GM12878 (cell line): ENCODE data around the gene CDPF1. TPM values are rescaled to one million over a fixed set of nuclear protein-coding genes. Genes with fewer than 3 reads are reported as not detected.

ENCODE experiments used
- BMI1 ChIP-seq: fragments of 450-650 bp; IDR thresholded peaks from 2 replicates; pipeline ENCODE4 v1.6.1; 2016; ENCODE audit warnings: mild to moderate bottlenecking, moderate library complexity, borderline replicate concordance
- E2F8 ChIP-seq: fragments of 450-650 bp; IDR thresholded peaks from 2 replicates; pipeline ENCODE4 v1.6.1; 2018; ENCODE audit warnings: mild to moderate bottlenecking, low read depth, moderate library complexity; ENCODE audit not compliant: partially characterized antibody
- E4F1 ChIP-seq: fragments of 450-650 bp; IDR thresholded peaks from 2 replicates; pipeline ENCODE4 v1.6.1; 2018; ENCODE audit warnings: borderline replicate concordance, mild to moderate bottlenecking; ENCODE audit not compliant: partially characterized antibody
- IRF5 ChIP-seq: fragments of 450-650 bp; IDR thresholded peaks from 2 replicates; pipeline ENCODE4 v1.6.1; 2017; ENCODE audit warnings: borderline replicate concordance
- MEF2B ChIP-seq: fragments of 450-650 bp; IDR thresholded peaks from 2 replicates; pipeline ENCODE4 v1.6.1; 2018; ENCODE audit warnings: mild to moderate bottlenecking, moderate library complexity; ENCODE audit not compliant: partially characterized antibody, poor library complexity, severe bottlenecking
- NFIC ChIP-seq: IDR thresholded peaks from 2 replicates; pipeline ENCODE4 v1.6.1; 2012; ENCODE audit warnings: low read depth, mild to moderate bottlenecking, inconsistent platforms, low read length, moderate library complexity
- PAX5 ChIP-seq: IDR thresholded peaks from 2 replicates; pipeline ENCODE4 v1.6.1; 2011; ENCODE audit warnings: low read depth, low read length, borderline replicate concordance
- RUNX3 ChIP-seq: IDR thresholded peaks from 2 replicates; pipeline ENCODE4 v1.6.1; 2012; ENCODE audit warnings: low read length, inconsistent platforms
- SMAD1 ChIP-seq: fragments of 450-650 bp; IDR thresholded peaks from 2 replicates; pipeline ENCODE4 v1.6.1; 2018; ENCODE audit warnings: mild to moderate bottlenecking, low read depth; ENCODE audit not compliant: partially characterized antibody
- SMC3 ChIP-seq: IDR thresholded peaks from 2 replicates; pipeline ENCODE4 v1.6.1; 2011; ENCODE audit warnings: low read length, improper control_type of control experiment, borderline replicate concordance
- ZBTB33 ChIP-seq: fragments of 450-650 bp; IDR thresholded peaks from 2 replicates; pipeline ENCODE4 v1.6.1; 2017; ENCODE audit warnings: mild to moderate bottlenecking
- ZNF687 ChIP-seq: fragments of 450-650 bp; IDR thresholded peaks from 2 replicates; pipeline ENCODE4 v1.6.1; 2017; ENCODE audit warnings: mild to moderate bottlenecking, moderate library complexity
- polyA plus RNA-seq, 11 experiments: library from polyadenylated mRNA; depleted of rRNA in 4 of 11; unstranded in 6 of 11; stranded (reverse) in 5 of 11; fragments of >200 nt; fragmentation: Nextera tagmentation in 4 of 11; fragmentation: Illumina TruSeq in 1 of 11; extraction: Ambion mirVana in 4 of 11; extraction: Trizol in 1 of 11; gene quantifications; 1 replicate in 1 of 11; 2 replicates in 10 of 11; pipeline versions ENCODE4 v1.2.1 to v1.2.3, GENCODE V29; 2011 to 2016; ENCODE audit warnings: inconsistent platforms in 2 of 11, missing spikeins in 2 of 11, low read depth in 1 of 11
- total RNA-seq, 4 experiments: library from RNA; depleted of rRNA in 3 of 4; stranded (reverse); fragments of >200 nt in 3 of 4; fragmentation: Illumina TruSeq in 1 of 4; extraction: Trizol in 1 of 4; gene quantifications; 2 replicates each; pipeline versions ENCODE4 v1.2.1 to v1.2.3, GENCODE V29; 2013 to 2021

The CDPF1 gene
- total and polyA plus RNA-seq, 10 of the 15 experiments (the other 5 are each of a cell fraction or from before 2014, with no cell fraction given) = 1.0 to 22.4 (median 7.9) TPM

- TF ChIP-seq ZNF687 (peak; percentile 84), E4F1 (no peak), SMAD1 (no peak), ZBTB33 (no peak), SMC3 (no peak), E2F8 (no peak), NFIC (no peak), PAX5 (0 out of 2 replicates have a peak, but pooled peaks have one; percentile 7), BMI1 (no peak), MEF2B (no peak), IRF5 (no peak), RUNX3 (peak; percentile 76)
Measured at GRCh38 chr22:46250035-46250782, at the start of gene CDPF1 (continued).
